CD14-positive monocyte (primary cell): ENCODE measurements around the gene ADGRG6. TPM values are rescaled to one million over a fixed set of nuclear protein-coding genes. Genes with fewer than 3 reads are reported as not detected.

ENCODE experiments used
- DNase-seq, 3 donors: peaks; one replicate each; pipeline ENCODE4 v3.0.0-alpha.2; 2011 to 2022
- H2AFZ ChIP-seq: 2 replicates; pipeline ENCODE4 v1.6.0; 2012; ENCODE audit warnings: mild to moderate bottlenecking, low read depth, low read length, inconsistent platforms; ENCODE audit not compliant: insufficient read depth, poor library complexity, severe bottlenecking
- H3K27ac ChIP-seq, 2 donors: 1 replicate in 1 of 2; 2 replicates in 1 of 2; pipeline ENCODE4 v1.5.1; 2012 to 2013; ENCODE audit warnings: low read length in 2 of 2, control low read depth in 1 of 2, inconsistent platforms in 1 of 2, low read depth in 1 of 2, mild to moderate bottlenecking in 1 of 2
- H3K27me3 ChIP-seq, 2 donors: one replicate each; pipeline versions ENCODE4 v1.6.0 to v1.6.1; 2011 to 2013; ENCODE audit warnings: low read length in 2 of 2; ENCODE audit not compliant: control insufficient read depth in 2 of 2, insufficient read depth in 2 of 2
- H3K36me3 ChIP-seq, 2 donors: replicated peaks in 1 of 2; 1 replicate in 1 of 2; 2 replicates in 1 of 2; pipeline versions ENCODE4 v1.5.1 to v1.6.1; 2012 to 2013; ENCODE audit warnings: low read length in 2 of 2, control low read depth in 1 of 2, inconsistent platforms in 1 of 2, mild to moderate bottlenecking in 1 of 2; ENCODE audit not compliant: insufficient read depth in 2 of 2, control insufficient read depth in 1 of 2
- H3K4me1 ChIP-seq, 2 donors: 1 replicate in 1 of 2; 2 replicates in 1 of 2; pipeline versions ENCODE4 v1.5.1 to v1.6.1; 2012 to 2013; ENCODE audit warnings: low read length in 2 of 2, control low read depth in 1 of 2, inconsistent platforms in 1 of 2, mild to moderate bottlenecking in 1 of 2, moderate library complexity in 1 of 2; ENCODE audit not compliant: insufficient read depth in 2 of 2, control insufficient read depth in 1 of 2
- H3K4me2 ChIP-seq: replicated peaks from 2 replicates; pipeline ENCODE3; 2012; ENCODE audit warnings: low read length, moderate library complexity, mild to moderate bottlenecking; ENCODE audit not compliant: poor library complexity, severe bottlenecking; ENCODE audit errors: extremely low read depth
- H3K4me3 ChIP-seq, 3 experiments: fragments of 200-600 bp in 1 of 3; sonication (generic) in 1 of 3; replicated peaks in 1 of 3; 1 replicate in 2 of 3; 2 replicates in 1 of 3; pipeline ENCODE4 v1.5.1; 2011 to 2013; ENCODE audit warnings: low read length in 3 of 3, mild to moderate bottlenecking in 3 of 3, control low read depth in 2 of 3, low read depth in 2 of 3, inconsistent platforms in 1 of 3, moderate library complexity in 1 of 3
- H3K79me2 ChIP-seq: 2 replicates; pipeline ENCODE4 v1.6.0; 2012; ENCODE audit warnings: mild to moderate bottlenecking, control low read depth, inconsistent platforms, low read length, moderate library complexity; ENCODE audit not compliant: insufficient read depth
- H3K9ac ChIP-seq: 2 replicates; pipeline ENCODE4 v1.6.0; 2017; ENCODE audit warnings: low read length, mild to moderate bottlenecking; ENCODE audit not compliant: insufficient read depth, poor library complexity, severe bottlenecking
- H3K9me3 ChIP-seq, 2 donors: replicated peaks in 1 of 2; 1 replicate in 1 of 2; 2 replicates in 1 of 2; pipeline versions ENCODE4 v1.5.1 to v1.6.1; 2012 to 2013; ENCODE audit warnings: low read length in 2 of 2, control low read depth in 1 of 2; ENCODE audit not compliant: control insufficient read depth in 1 of 2, insufficient read depth in 1 of 2
- H4K20me1 ChIP-seq: 2 replicates; pipeline ENCODE4 v1.6.0; 2012; ENCODE audit warnings: mild to moderate bottlenecking, low read length, control low read depth, moderate library complexity; ENCODE audit not compliant: insufficient read depth
- H3K27ac Mint-ChIP-seq, 7 donors: one replicate each; pipeline ENCODE4 v1.8.0; 2020; ENCODE audit warnings: mild to moderate bottlenecking in 7 of 7, mixed read lengths in 7 of 7, moderate library complexity in 6 of 7, inconsistent platforms in 2 of 7
- H3K27me3 Mint-ChIP-seq, 3 donors: one replicate each; pipeline ENCODE4 v1.8.0; 2021 to 2022; ENCODE audit warnings: low read depth in 3 of 3, mild to moderate bottlenecking in 3 of 3, mixed read lengths in 3 of 3, moderate library complexity in 3 of 3, inconsistent platforms in 1 of 3
- H3K36me3 Mint-ChIP-seq, 2 donors: one replicate each; pipeline ENCODE4 v1.8.0; 2020; ENCODE audit warnings: mixed read lengths in 2 of 2, inconsistent platforms in 1 of 2, mild to moderate bottlenecking in 1 of 2
- H3K4me1 Mint-ChIP-seq: one replicate; pipeline ENCODE4 v1.8.0; 2020; ENCODE audit warnings: mild to moderate bottlenecking, mixed read lengths
- H3K4me3 Mint-ChIP-seq, 2 donors: one replicate each; pipeline ENCODE4 v1.8.0; 2020; ENCODE audit warnings: mild to moderate bottlenecking in 2 of 2, mixed read lengths in 2 of 2, moderate library complexity in 1 of 2
- H3K9me3 Mint-ChIP-seq, 7 donors: one replicate each; pipeline ENCODE4 v1.8.0; 2020 to 2022; ENCODE audit warnings: mixed read lengths in 7 of 7, mild to moderate bottlenecking in 6 of 7, moderate library complexity in 6 of 7, inconsistent platforms in 2 of 7
- WGBS: methylation state at CpG from one replicate; pipeline ENCODE4 v1.1.5; 2013; ENCODE audit warnings: missing lambda C conversion rate; ENCODE audit not compliant: insufficient coverage; 5-methylcytosine and 5-hydroxymethylcytosine counted together
- intact Hi-C, 2 donors: fragments of 100-400 bp; cut with micrococcal nuclease; formaldehyde crosslinking; loops; one replicate each; pipeline versions ENCODE4 v1.15.0 to v1.15.1; 2023
- polyA plus RNA-seq, 3 donors: library from polyadenylated mRNA; depleted of rRNA in 1 of 3; unstranded in 2 of 3; stranded (reverse) in 1 of 3; fragments of 300-500 nt in 2 of 3; fragments of >200 nt in 1 of 3; fragmentation: Illumina TruSeq in 2 of 3; gene quantifications; 1 replicate in 2 of 3; 2 replicates in 1 of 3; pipeline ENCODE4 v1.2.3, GENCODE V29; 2012 to 2021
- TF ChIP-seq, protein P1 (sequence below): fragments of 200-600 bp; IDR thresholded peaks from one replicate; pipeline ENCODE4 v1.8.0; 2022; ENCODE audit warnings: antibody characterized with exemption, mild to moderate bottlenecking

The ADGRG6 gene
- polyA plus RNA-seq, 3 donors = 0.18 to 0.31 TPM; not detected in 1

DNA sequence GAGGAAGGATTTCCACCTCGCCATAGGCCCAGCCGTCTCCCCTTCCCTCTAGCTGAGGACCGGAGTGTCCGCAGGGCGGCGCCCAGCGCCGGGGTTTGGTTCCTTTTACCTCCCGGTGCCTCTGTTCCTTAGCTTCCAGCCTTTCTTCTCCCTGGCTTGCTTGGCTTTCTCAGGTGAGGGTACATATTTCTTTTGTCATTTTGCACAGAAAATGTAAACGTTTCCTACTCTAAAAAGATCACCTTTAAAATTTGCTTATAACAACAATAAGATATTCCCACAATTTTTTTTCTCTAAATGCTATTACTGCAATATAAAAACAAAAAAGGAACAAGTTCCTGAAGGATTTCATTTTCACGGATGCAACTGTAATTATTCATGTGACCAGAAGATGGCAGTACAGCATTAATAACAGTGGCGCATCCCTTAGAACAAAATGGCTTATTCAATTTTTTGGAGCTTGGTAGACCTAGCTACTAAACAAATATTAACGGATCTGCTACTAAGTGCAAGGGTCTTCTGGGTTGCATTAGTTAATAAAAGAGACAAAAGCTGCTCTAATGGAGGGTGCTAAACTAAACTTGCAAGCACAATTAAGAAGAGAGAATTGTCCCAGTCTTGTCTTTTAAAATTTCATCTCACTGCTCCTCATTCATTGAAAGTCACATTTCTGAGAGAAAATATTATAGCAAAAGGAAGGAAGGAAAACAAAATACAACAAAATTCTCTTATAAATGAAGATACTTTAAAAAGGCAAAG lies 172.9 kb downstream of the ADGRG6 start:
- Histone ChIP-seq H3K79me2 (no peaks in the 10 kb centered on the region), H3K36me3 (no peaks in the 10 kb centered on the region), H3K4me1 (peaks cover 0 to 5% of the 10 kb centered on the region in 2 donors), H3K9me3 (no peaks in the 10 kb centered on the region), H4K20me1 (no peaks in the 10 kb centered on the region), H3K9ac (no peak overlapping the region), H2AFZ (peak overlapping the region; percentile 29), H3K4me2 (no peak overlapping the region), H3K27ac (no peak overlapping the region), H3K4me3 (no peak overlapping the region), H3K27me3 (no peaks in the 10 kb centered on the region)
- peak; percentile 12 to 44 (median 39) for DNase-seq
- TF ChIP-seq, protein P1, sequence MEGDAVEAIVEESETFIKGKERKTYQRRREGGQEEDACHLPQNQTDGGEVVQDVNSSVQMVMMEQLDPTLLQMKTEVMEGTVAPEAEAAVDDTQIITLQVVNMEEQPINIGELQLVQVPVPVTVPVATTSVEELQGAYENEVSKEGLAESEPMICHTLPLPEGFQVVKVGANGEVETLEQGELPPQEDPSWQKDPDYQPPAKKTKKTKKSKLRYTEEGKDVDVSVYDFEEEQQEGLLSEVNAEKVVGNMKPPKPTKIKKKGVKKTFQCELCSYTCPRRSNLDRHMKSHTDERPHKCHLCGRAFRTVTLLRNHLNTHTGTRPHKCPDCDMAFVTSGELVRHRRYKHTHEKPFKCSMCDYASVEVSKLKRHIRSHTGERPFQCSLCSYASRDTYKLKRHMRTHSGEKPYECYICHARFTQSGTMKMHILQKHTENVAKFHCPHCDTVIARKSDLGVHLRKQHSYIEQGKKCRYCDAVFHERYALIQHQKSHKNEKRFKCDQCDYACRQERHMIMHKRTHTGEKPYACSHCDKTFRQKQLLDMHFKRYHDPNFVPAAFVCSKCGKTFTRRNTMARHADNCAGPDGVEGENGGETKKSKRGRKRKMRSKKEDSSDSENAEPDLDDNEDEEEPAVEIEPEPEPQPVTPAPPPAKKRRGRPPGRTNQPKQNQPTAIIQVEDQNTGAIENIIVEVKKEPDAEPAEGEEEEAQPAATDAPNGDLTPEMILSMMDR = peak; percentile 91
- intact Hi-C loops = loop anchor here in 1 of 2 donors (10.0 kb wide), 1 partner anchor 950 kb away; no protein-coding TSS in a partner anchor
- Mint-ChIP-seq H3K27ac (no peak overlapping the region), H3K27me3 (no peaks in the 10 kb centered on the region), H3K4me1 (peaks cover 4% of the 10 kb centered on the region), H3K9me3 (peaks cover 0 to 5% (median 0%) of the 10 kb centered on the region in 7 donors), H3K4me3 (no peak overlapping the region), H3K36me3 (no peaks in the 10 kb centered on the region)
- 40% methylated on average over 3 of the region's 13 CpGs for WGBS

GRCh38 chr6:142476452-142476851 lies 174.6 kb downstream of the ADGRG6 start:
- TF ChIP-seq, protein P1 = no peak
- H3K4me3 Mint-ChIP-seq = no peak overlapping the region

More at GRCh38 chr6:142476452-142476851, 174.6 kb downstream of the ADGRG6 start:
- no peak overlapping the region for H3K4me2 ChIP-seq
- H3K4me1 ChIP-seq = peaks cover 0 to 5% of the 10 kb centered on the region in 2 donors
- no peaks in the 10 kb centered on the region for H3K79me2 ChIP-seq
- no peaks in the 10 kb centered on the region for H3K36me3 Mint-ChIP-seq
- no peak overlapping the region for H3K27ac ChIP-seq
- H3K27me3 ChIP-seq = no peaks in the 10 kb centered on the region
- peaks cover 0 to 5% (median 0%) of the 10 kb centered on the region in 7 donors for H3K9me3 Mint-ChIP-seq
- H3K4me1 Mint-ChIP-seq = peaks cover 4% of the 10 kb centered on the region
- H3K9me3 ChIP-seq = no peaks in the 10 kb centered on the region
- intact Hi-C loops = loop anchor here in 1 of 2 donors (10.0 kb wide), 1 partner anchor 948 kb away; no protein-coding TSS in a partner anchor
- H3K4me3 ChIP-seq = no peak overlapping the region
- DNase-seq = no peak
- no peak overlapping the region for H3K9ac ChIP-seq
- no peaks in the 10 kb centered on the region for H4K20me1 ChIP-seq
- WGBS = 91% methylated on average over 1 of the region's 2 CpGs
- H3K27me3 Mint-ChIP-seq = no peaks in the 10 kb centered on the region
- H2AFZ ChIP-seq = no peak overlapping the region
- H3K27ac Mint-ChIP-seq = no peak overlapping the region
- H3K36me3 ChIP-seq = no peaks in the 10 kb centered on the region
